OCI-LY7 (cell line): ENCODE results near the gene CARMIL1. TPM values are rescaled to one million over a fixed set of nuclear protein-coding genes. Genes with fewer than 3 reads are reported as not detected.

Experiments used
- BruUV-seq: library from RNA; stranded (reverse); fragments of 400-500 nt; replicated peaks from 2 replicates; lab custom pipeline; 2021; lab: Mats Ljungman, UMichigan
- CTCF ChIA-PET: fragments of 300-600 bp; sonication (Branson Sonifier 250); formaldehyde crosslinking; loops from one replicate; lab custom pipeline; 2022; ENCODE audit warnings: antibody characterized with exemption; ENCODE audit not compliant: unreplicated experiment; lab: Charles Lee
- POLR2A ChIA-PET: fragments of 300-600 bp; sonication (Branson Sonifier 250); formaldehyde crosslinking; loops from one replicate; lab custom pipeline; 2022; ENCODE audit warnings: antibody characterized with exemption; lab: Charles Lee
- DNase-seq: peaks from one replicate; pipeline ENCODE4 v3.0.0-alpha.2; 2015; ENCODE audit warnings: low spot score
- H2AFZ ChIP-seq: fragments of 200-600 bp; sonication (generic), shearing (Covaris generic); 2 replicates; pipeline ENCODE4 v1.6.1; 2014; ENCODE audit warnings: mild to moderate bottlenecking, antibody characterized with exemption, low read length, moderate library complexity
- H3K27ac ChIP-seq: fragments of 200-600 bp; sonication (generic); 2 replicates; pipeline ENCODE4 v1.5.1; 2014; ENCODE audit warnings: mixed run types, low read depth, mild to moderate bottlenecking, moderate library complexity, low read length, inconsistent platforms; ENCODE audit not compliant: poor library complexity, severe bottlenecking
- H3K36me3 ChIP-seq: fragments of 200-600 bp; sonication (generic); 2 replicates; pipeline ENCODE4 v1.6.1; 2014; ENCODE audit warnings: mild to moderate bottlenecking, antibody characterized with exemption, low read length, moderate library complexity, mixed read lengths; ENCODE audit not compliant: insufficient read depth
- H3K4me1 ChIP-seq: fragments of 200-600 bp; sonication (generic); 2 replicates; pipeline ENCODE4 v1.5.1; 2014; ENCODE audit warnings: mild to moderate bottlenecking, low read length; ENCODE audit not compliant: insufficient read depth, poor library complexity, severe bottlenecking
- H3K4me2 ChIP-seq: fragments of 200-600 bp; sonication (generic); 2 replicates; pipeline ENCODE4 v1.6.1; 2014; ENCODE audit warnings: mild to moderate bottlenecking, low read length
- H3K4me3 ChIP-seq: fragments of 200-600 bp; sonication (generic); 2 replicates; pipeline ENCODE4 v1.5.1; 2014; ENCODE audit warnings: mild to moderate bottlenecking, low read depth, low read length; ENCODE audit not compliant: poor library complexity, severe bottlenecking
- H3K79me2 ChIP-seq: fragments of 200-600 bp; sonication (generic); 2 replicates; pipeline ENCODE4 v1.6.1; 2016; ENCODE audit warnings: low read depth, mild to moderate bottlenecking, low read length, moderate library complexity, mixed read lengths; ENCODE audit not compliant: insufficient read depth
- H3K9me2 ChIP-seq: fragments of 200-600 bp; sonication (generic); 2 replicates; pipeline ENCODE4 v1.6.1; 2016; ENCODE audit warnings: mild to moderate bottlenecking, low read length, mixed read lengths; ENCODE audit not compliant: insufficient read depth
- H3K9me3 ChIP-seq: fragments of 200-600 bp; sonication (generic); 2 replicates; pipeline ENCODE4 v1.6.1; 2014; ENCODE audit warnings: mild to moderate bottlenecking, mixed run types, low read length, mixed read lengths
- H4K20me1 ChIP-seq: fragments of 200-600 bp; sonication (generic); 2 replicates; pipeline ENCODE4 v1.6.1; 2014; ENCODE audit warnings: mild to moderate bottlenecking, antibody characterized with exemption, low read length, moderate library complexity, mixed read lengths; ENCODE audit not compliant: insufficient read depth
- CTCF ChIP-seq: fragments of 200-600 bp; sonication (generic); conservative IDR thresholded peaks from 2 replicates; pipeline ENCODE4 v1.5.1; 2014; ENCODE audit warnings: mild to moderate bottlenecking, antibody characterized with exemption, low read length, moderate library complexity, mixed read lengths
- EZH2phosphoT487 ChIP-seq: fragments of 200-600 bp; sonication (generic); IDR thresholded peaks from 2 replicates; pipeline ENCODE4 v1.6.1; 2018; ENCODE audit warnings: low read depth, borderline replicate concordance, mild to moderate bottlenecking, mixed run types, antibody characterized with exemption, low read length, moderate library complexity, mixed read lengths
- intact Hi-C: fragments of 100-400 bp; cut with micrococcal nuclease; formaldehyde crosslinking; loops from one replicate; pipeline ENCODE4 v1.10.0; 2022; ENCODE audit not compliant: unreplicated experiment
- total RNA-seq, 2 experiments: library from RNA; depleted of rRNA in 1 of 2; stranded (reverse); fragments of >200 nt in 1 of 2; shearing (Covaris generic) in 1 of 2; gene quantifications; 2 replicates each; pipeline ENCODE4 v1.2.3, GENCODE V29; 2014 to 2022

The CARMIL1 gene
- total RNA-seq, 2 experiments from 2014 or later: 25.5 to 40.1 TPM

- Histone ChIP-seq H2AFZ (no peak overlapping the region), H3K4me2 (no peak overlapping the region), H4K20me1 (no peaks in the 10 kb centered on the region), H3K9me3 (no peaks in the 10 kb centered on the region), H3K36me3 (peaks cover 83% of the 10 kb centered on the region), H3K4me1 (no peaks in the 10 kb centered on the region), H3K27ac (no peak overlapping the region), H3K4me3 (no peak overlapping the region), H3K9me2 (no peaks in the 10 kb centered on the region), H3K79me2 (no peaks in the 10 kb centered on the region)
- intact Hi-C loops: no loop called here
- no peak for TF ChIP-seq CTCF
- TF ChIP-seq EZH2phosphoT487: no peak
- POLR2A ChIA-PET: interaction anchor here (0.6 to 1.2 kb wide), 4 partner anchors 16 to 100 kb away, joined by 3 to 4 read pairs (median 3); no protein-coding TSS in a partner anchor
- no peak for DNase-seq
- no TSS peak for BruUV-seq
- CTCF ChIA-PET: no interaction called here
These were observed 240.7 kb downstream of the CARMIL1 start for GRCh38 chr6:25519856-25520255.

GRCh38 chr6:25524542-25524941 is 245.4 kb downstream of the CARMIL1 start:
- no peak overlapping the region for H3K27ac ChIP-seq
- H3K79me2 ChIP-seq: no peaks in the 10 kb centered on the region
- no peak for TF ChIP-seq CTCF
- TF ChIP-seq EZH2phosphoT487: no peak
- ChIA-PET CTCF (no interaction called here), POLR2A (interaction anchor here (0.5 to 2.1 kb wide), 4 partner anchors 8 to 344 kb away, joined by 3 to 12 read pairs (median 4); no protein-coding TSS in a partner anchor)
- no peak overlapping the region for H3K4me2 ChIP-seq
- H3K9me3 ChIP-seq: no peaks in the 10 kb centered on the region
- H4K20me1 ChIP-seq: no peaks in the 10 kb centered on the region
- no TSS peak for BruUV-seq
- H3K4me1 ChIP-seq: no peaks in the 10 kb centered on the region
- peaks cover 60% of the 10 kb centered on the region for H3K36me3 ChIP-seq
- intact Hi-C loops: no loop called here
- no peak overlapping the region for H3K4me3 ChIP-seq
- no peaks in the 10 kb centered on the region for H3K9me2 ChIP-seq
- H2AFZ ChIP-seq: no peak overlapping the region
- no peak for DNase-seq

GRCh38 chr6:25525078-25525477 is 245.9 kb downstream of the CARMIL1 start:
- no peaks in the 10 kb centered on the region for H3K9me2 ChIP-seq
- no peaks in the 10 kb centered on the region for H3K4me1 ChIP-seq
- no peak for DNase-seq
- no peak overlapping the region for H3K4me3 ChIP-seq
- no peak overlapping the region for H3K27ac ChIP-seq
- no peak for TF ChIP-seq CTCF
- no peak for TF ChIP-seq EZH2phosphoT487
- no peak overlapping the region for H3K4me2 ChIP-seq
- ChIA-PET POLR2A (interaction anchor here (1.1 to 2.1 kb wide), 3 partner anchors 9 to 132 kb away, joined by 3 to 12 read pairs (median 4); no protein-coding TSS in a partner anchor), CTCF (no interaction called here)
- H3K9me3 ChIP-seq: no peaks in the 10 kb centered on the region
- no peaks in the 10 kb centered on the region for H3K79me2 ChIP-seq
- no TSS peak for BruUV-seq
- intact Hi-C loops: no loop called here
- peaks cover 59% of the 10 kb centered on the region for H3K36me3 ChIP-seq
- no peaks in the 10 kb centered on the region for H4K20me1 ChIP-seq
- H2AFZ ChIP-seq: no peak overlapping the region
